Right lung (tissue), 10 donors: ENCODE measurements around the gene PSG7. TPM values are rescaled to one million over a fixed set of nuclear protein-coding genes. Genes with fewer than 3 reads are reported as not detected.
"Not testable (repeated sequence)": the region's sequence is repeated elsewhere in the genome, so short reads cannot be mapped to it uniquely, and the experiment has no call there.

ENCODE experiments used
- DNase-seq, 2 donors: peaks; one replicate each; pipeline ENCODE4 v3.0.0-alpha.2; 2013
- long read RNA-seq, 8 donors: transcript quantifications; one replicate each; lab custom pipeline, GENCODE V29; 2026
- polyA plus RNA-seq, 5 donors: library from polyadenylated mRNA; unstranded; fragments of 120-200 nt; gene quantifications; one replicate each; pipeline versions ENCODE4 v1.2.1 to v1.2.3, GENCODE V29; 2013; ENCODE audit warnings: inconsistent platforms in 1 of 5, low replicate concordance in 1 of 5; ENCODE audit not compliant: insufficient read length in 5 of 5, insufficient read depth in 1 of 5

Gene PSG7
- under 1 TPM in 1 of 5 donors, not detected in 4; 0.47 TPM for polyA plus RNA-seq
- long read RNA-seq, donor 1 = 0 reads
- long read RNA-seq, donor 2 = 0 reads
- long read RNA-seq, donor 3 = 0 reads
- long read RNA-seq, donor 4 = 0 reads
- long read RNA-seq, donor 5 = 0 reads
- long read RNA-seq, donor 6 = 0 reads
- long read RNA-seq, donor 7 = 0 reads
- long read RNA-seq, donor 8 = 0 reads

- not testable (repeated sequence) for DNase-seq
Measured at GRCh38 chr19:42937107-42937506, at the start of gene PSG7. PSG7 (minus strand) TSS chr19:42937207; CDS start chr19:42937076, 131 bp downstream.

- DNase-seq = no peak
Measured at GRCh38 chr19:42985588-42985987, 48.6 kb upstream of the PSG7 start.

- not testable (repeated sequence) for DNase-seq
Measured at GRCh38 chr19:42982111-42982510, 45.1 kb upstream of the PSG7 start.

- DNase-seq = not testable (repeated sequence)
Measured at GRCh38 chr19:42971451-42971850, 34.4 kb upstream of the PSG7 start.

GRCh38 chr19:42965176-42965575 is 28.2 kb upstream of the PSG7 start:
- no peak for DNase-seq

- DNase-seq = no peak
Measured at GRCh38 chr19:42961119-42961518, 24.1 kb upstream of the PSG7 start.

- not testable (repeated sequence) for DNase-seq
Measured at GRCh38 chr19:42952126-42952525, 15.1 kb upstream of the PSG7 start.

- not testable (repeated sequence) for DNase-seq
Measured at GRCh38 chr19:42951476-42951875, 14.5 kb upstream of the PSG7 start.

GRCh38 chr19:42942187-42942789 is 5.3 kb upstream of the PSG7 start:
- DNase-seq = no peak

GRCh38 chr19:42934726-42935125 is 2.3 kb downstream of the PSG7 start:
- DNase-seq = not testable (repeated sequence)

GRCh38 chr19:42934183-42934582 is 2.8 kb downstream of the PSG7 start:
- DNase-seq = not testable (repeated sequence)

- DNase-seq = not testable (repeated sequence)
Measured at GRCh38 chr19:42933412-42933811, 3.6 kb downstream of the PSG7 start.

GRCh38 chr19:42932485-42933101 is 4.4 kb downstream of the PSG7 start:
- not testable (repeated sequence) for DNase-seq

- not testable (repeated sequence) for DNase-seq
Measured at GRCh38 chr19:42930214-42930613, 6.8 kb downstream of the PSG7 start.

GRCh38 chr19:42928896-42929295 is 8.1 kb downstream of the PSG7 start:
- DNase-seq = no peak

GRCh38 chr19:42926781-42927180 is 10.2 kb downstream of the PSG7 start:
- no peak for DNase-seq

GRCh38 chr19:42923106-42923505 is 13.9 kb downstream of the PSG7 start:
- DNase-seq = not testable (repeated sequence)

GRCh38 chr19:42920971-42921370 is 16.0 kb downstream of the PSG7 start:
- not testable (repeated sequence) for DNase-seq

- no peak for DNase-seq
Measured at GRCh38 chr19:42919757-42920079, 17.3 kb downstream of the PSG7 start.

- not testable (repeated sequence) for DNase-seq
Measured at GRCh38 chr19:42919070-42919756, 17.8 kb downstream of the PSG7 start.

GRCh38 chr19:42918377-42919069 is 18.5 kb downstream of the PSG7 start:
- DNase-seq = not testable (repeated sequence)

- not testable (repeated sequence) for DNase-seq
Measured at GRCh38 chr19:42917634-42918033, 19.4 kb downstream of the PSG7 start, which contains the start of gene PSG6. PSG6 (minus strand) TSS chr19:42917894; CDS start chr19:42917792, 102 bp downstream.
